SU-DHL-6 (cell line): Measurements from ENCODE around the gene ZFYVE9.

Experiments
- EZH2phosphoT487 ChIP-seq: fragments of 200-600 bp; sonication (generic), shearing (Covaris generic); conservative IDR thresholded peaks from 2 replicates; pipeline ENCODE4 v1.6.1; 2018; ENCODE audit warnings: mild to moderate bottlenecking, antibody characterized with exemption, low read length, moderate library complexity, mixed read lengths
- TF ChIP-seq, protein P1 (sequence below): fragments of 200-600 bp; sonication (generic); IDR thresholded peaks from one replicate; pipeline ENCODE4 v1.5.1; 2017; ENCODE audit warnings: antibody characterized with exemption, mild to moderate bottlenecking, low read length, moderate library complexity; ENCODE audit not compliant: insufficient read depth, poor library complexity, severe bottlenecking

DNA sequence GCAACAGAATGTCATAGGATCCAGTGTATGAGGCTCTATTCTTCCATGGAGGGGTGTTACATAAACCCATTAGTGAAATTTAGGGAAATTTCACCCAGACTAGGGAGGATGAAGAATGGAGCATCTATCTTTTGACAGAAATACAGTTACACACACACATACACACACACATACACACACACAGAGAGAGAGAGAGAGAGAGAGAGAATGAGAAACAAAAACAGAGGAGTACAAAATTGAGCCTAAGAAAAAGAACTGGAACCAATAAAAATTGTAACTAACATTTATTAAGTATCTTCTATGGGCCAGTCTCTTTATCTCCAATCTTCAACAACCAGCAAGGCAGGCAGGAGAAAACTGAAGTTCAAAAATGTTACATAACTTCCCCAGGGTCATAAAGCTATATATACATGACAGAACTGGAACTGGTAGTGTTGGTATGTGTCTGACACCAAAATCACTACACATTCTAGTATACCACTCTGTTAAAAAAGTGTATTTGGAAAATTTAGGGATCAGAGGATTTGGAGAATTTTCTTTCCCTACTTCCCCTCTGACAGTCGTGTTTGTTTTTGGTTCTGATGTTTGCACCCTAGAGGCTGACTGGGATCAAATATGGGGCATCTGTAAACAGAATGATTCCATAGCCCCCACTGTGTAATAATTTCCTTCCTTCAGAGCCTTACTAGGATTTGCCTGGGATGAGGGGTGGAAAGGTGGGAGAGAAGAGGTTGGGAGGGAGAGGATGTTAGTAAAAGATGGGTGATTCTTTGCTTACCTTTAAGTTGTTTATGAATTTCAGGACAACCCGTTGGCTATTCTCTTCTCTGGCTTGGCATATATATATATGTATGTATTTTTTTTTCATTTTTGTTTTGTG lies 1.0 kb upstream of the ZFYVE9 start:
- TF ChIP-seq, protein P1, sequence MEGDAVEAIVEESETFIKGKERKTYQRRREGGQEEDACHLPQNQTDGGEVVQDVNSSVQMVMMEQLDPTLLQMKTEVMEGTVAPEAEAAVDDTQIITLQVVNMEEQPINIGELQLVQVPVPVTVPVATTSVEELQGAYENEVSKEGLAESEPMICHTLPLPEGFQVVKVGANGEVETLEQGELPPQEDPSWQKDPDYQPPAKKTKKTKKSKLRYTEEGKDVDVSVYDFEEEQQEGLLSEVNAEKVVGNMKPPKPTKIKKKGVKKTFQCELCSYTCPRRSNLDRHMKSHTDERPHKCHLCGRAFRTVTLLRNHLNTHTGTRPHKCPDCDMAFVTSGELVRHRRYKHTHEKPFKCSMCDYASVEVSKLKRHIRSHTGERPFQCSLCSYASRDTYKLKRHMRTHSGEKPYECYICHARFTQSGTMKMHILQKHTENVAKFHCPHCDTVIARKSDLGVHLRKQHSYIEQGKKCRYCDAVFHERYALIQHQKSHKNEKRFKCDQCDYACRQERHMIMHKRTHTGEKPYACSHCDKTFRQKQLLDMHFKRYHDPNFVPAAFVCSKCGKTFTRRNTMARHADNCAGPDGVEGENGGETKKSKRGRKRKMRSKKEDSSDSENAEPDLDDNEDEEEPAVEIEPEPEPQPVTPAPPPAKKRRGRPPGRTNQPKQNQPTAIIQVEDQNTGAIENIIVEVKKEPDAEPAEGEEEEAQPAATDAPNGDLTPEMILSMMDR: no peak
- no peak for TF ChIP-seq EZH2phosphoT487
